ENCODE results near the gene SLC1A1.

DNA sequence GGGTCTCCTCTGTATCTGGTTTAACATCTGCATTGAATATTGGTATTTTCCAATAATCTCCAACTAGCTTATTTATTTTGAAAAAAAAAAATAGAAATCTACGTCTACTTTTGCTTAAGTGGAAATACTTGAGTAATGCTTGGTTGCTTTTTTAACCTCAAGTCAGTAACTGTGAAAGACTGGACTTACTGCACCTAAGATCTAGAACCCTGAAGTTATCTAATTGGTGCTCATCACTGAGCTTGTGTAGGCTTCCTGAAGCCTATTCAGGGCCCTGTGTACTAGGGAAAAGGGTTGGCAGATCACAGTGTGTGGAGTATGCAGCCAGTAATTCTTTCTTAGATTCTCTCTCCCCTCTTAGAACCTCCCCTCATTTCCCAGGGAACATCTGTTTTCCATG, 16.2 kb downstream of the SLC1A1 start:
- TF ChIP-seq CEBPB (IDR thresholded peaks at IDR 0.05) (no peak), FOXM1 (IDR thresholded peaks at IDR 0.05; ENCODE audit: borderline replicate concordance, low read depth) (no peak), CREB1 (IDR thresholded peaks at IDR 0.05; ENCODE audit: low read depth) (no peak), TAF1 (IDR thresholded peaks at IDR 0.05; ENCODE audit: low read depth) (no peak), NFIC (IDR thresholded peaks at IDR 0.05) (no peak), YY1 (IDR thresholded peaks at IDR 0.05; ENCODE audit: low read depth) (no peak), EP300 (IDR thresholded peaks at IDR 0.05; ENCODE audit: borderline replicate concordance) (no peak), TCF12 (IDR thresholded peaks at IDR 0.05; ENCODE audit: low read depth) (no peak), TEAD4 (IDR thresholded peaks at IDR 0.05) (no peak), EGR1 (IDR thresholded peaks at IDR 0.05) (no peak)
- TF ChIP-seq, protein P1, sequence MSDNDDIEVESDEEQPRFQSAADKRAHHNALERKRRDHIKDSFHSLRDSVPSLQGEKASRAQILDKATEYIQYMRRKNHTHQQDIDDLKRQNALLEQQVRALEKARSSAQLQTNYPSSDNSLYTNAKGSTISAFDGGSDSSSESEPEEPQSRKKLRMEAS (IDR thresholded peaks at IDR 0.05) = no peak

All from Ishikawa (cell line).